NCI-H748 (cell line): Measurements from ENCODE around the gene MNAT1.
"Not testable (repeated sequence)": the region's sequence is repeated elsewhere in the genome, so short reads cannot be mapped to it uniquely, and the experiment has no call there.

ENCODE experiments used
- DNase-seq: peaks from one replicate; lab custom pipeline; 2025; ENCODE audit not compliant: unreplicated experiment; lab: John Stamatoyannopoulos, UW

Gene MNAT1

DNA sequence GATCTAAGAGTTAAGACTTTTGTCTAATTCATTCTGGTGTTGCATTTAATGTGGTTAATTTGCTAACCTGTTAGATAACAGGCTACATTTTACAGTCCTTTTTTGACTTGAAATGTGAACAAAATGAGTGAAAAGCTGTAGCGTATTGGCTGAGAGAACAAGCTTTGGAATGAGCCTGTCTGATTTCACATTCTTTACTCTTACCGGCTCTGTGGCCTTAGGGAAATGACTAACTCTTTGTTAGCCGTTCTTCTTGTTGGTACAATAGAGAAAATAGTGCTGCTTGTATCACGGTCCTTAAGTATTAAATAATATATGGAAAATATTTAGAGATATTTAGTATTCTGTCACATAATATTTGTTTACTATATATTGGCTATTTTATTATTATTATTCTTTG, 1.9 kb downstream of the MNAT1 start:
- peak; percentile 31 for DNase-seq

- no peak for DNase-seq
These were observed 4.4 kb downstream of the MNAT1 start for GRCh38 chr14:60738843-60739508.

GRCh38 chr14:60744566-60744965, 10.0 kb downstream of the MNAT1 start:
- no peak for DNase-seq

- no peak for DNase-seq
These were observed 18.9 kb downstream of the MNAT1 start for GRCh38 chr14:60753264-60754119.

- no peak for DNase-seq
These were observed 22.3 kb downstream of the MNAT1 start for GRCh38 chr14:60756847-60757246.

- peak; percentile 28 for DNase-seq
These were observed 23.0 kb downstream of the MNAT1 start for GRCh38 chr14:60757567-60758002.

- DNase-seq: peak; percentile 61
These were observed 24.3 kb downstream of the MNAT1 start for GRCh38 chr14:60758885-60759284.

GRCh38 chr14:60760209-60760608, 25.6 kb downstream of the MNAT1 start:
- DNase-seq: peak; percentile 72

DNA sequence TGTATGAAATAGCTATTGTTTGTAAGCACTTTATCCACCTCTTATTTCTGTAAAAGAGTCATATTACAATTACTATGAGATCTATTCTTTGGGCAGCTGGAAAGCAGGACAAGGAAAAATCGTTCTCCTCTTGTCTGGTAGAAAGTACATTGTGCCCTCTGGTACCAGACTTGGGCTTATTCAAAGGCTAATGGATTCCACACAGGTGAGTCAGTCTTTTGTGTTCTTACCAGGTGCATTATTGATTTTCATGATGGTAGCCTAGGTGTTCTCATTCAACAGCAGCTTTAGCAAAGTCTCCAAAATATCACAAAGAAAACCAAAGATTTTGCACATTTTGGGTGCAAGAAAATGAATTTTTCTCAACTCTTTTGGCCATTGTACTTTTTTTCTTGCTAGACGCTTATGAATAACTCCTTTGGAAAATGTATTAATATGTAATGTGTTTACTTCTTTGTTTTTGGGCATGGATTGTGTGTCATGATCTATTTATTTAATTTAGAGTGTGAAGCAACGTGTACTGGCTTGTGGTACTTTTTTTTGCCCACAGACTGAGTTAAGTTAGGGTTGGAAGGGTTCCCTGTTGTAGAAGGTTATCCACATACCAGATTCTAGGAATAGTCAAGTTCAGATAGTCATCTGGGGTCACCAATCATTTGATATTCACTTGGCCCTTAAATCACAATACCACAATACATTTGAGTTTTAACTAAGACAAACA, 26.2 kb downstream of the MNAT1 start:
- peak; percentile 94 for DNase-seq

DNA sequence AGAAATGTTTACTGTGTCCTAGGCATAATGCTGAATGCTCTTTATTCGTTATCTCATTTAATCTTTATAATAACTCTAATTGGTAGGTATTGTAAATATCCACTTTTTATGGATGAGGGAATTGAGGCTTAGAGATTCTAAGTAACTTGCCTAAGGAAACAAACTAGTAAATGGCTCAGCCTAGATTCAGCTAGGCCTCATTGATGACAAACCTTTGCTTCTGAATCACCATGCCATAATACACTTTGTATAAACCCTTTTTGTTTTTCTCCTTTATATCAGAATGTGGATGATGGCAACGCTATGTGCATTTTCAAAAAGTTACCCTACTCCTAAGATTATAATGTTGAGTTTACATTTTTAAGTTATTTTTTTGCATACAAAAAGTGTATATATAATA, 34.0 kb downstream of the MNAT1 start:
- DNase-seq: no peak

DNA sequence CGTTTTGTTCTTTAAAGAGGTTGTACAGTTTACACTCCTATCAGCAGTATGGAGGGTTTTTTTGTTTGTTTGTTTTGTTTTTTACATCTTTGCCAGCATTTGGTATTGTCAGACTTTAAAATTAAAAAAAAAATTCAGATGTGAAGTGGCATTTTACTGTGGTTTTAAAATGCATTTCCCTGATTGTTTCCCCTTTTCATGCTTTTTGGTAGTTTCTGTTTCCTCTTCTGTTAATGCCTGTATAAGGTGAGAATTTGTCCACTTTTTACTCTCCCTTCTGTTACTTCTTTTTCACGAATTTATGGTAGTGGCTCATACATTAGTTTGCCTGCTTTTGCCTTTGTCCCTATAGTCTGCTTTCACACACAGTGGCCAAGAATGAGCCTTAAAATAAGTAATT, 36.6 kb downstream of the MNAT1 start:
- DNase-seq: no peak

DNA sequence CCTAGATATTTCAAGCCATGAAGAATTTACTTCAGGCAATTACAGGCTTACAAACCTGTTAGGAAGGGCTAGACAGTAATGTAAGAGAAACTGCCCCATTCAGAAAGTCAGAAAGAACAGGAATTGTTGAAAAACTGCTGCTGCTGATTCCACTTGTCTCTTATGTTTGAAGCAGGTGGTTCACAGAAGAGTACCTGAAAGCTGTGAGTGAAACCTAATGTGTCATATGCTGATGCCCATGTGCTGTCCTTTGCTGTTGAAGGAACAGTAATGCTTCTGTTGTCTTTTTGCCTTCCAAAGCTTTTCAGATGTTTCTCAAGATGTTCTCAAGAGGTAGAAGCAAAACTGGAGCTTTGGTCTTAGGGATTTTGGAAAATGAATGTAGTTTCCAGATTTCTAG, 39.0 kb downstream of the MNAT1 start:
- DNase-seq: no peak

DNA sequence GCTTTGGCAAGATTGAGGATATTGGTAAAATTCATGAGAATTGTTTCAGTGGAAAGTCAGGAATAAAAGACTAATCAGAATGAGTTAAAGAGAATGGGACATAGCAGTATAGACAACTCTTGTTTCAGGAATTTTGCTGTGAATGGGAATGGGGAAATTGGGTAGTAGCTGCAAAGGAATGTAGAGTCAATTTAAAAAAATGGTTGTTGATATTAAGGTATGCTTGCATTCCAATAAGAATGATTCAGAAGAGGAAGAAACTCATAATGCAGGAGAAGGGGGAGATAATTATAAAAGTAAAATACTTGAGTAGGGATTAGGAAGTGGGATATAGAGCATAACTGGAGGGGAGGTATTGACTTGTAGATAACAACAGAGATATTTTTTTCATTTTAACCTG, 40.7 kb downstream of the MNAT1 start:
- no peak for DNase-seq

DNA sequence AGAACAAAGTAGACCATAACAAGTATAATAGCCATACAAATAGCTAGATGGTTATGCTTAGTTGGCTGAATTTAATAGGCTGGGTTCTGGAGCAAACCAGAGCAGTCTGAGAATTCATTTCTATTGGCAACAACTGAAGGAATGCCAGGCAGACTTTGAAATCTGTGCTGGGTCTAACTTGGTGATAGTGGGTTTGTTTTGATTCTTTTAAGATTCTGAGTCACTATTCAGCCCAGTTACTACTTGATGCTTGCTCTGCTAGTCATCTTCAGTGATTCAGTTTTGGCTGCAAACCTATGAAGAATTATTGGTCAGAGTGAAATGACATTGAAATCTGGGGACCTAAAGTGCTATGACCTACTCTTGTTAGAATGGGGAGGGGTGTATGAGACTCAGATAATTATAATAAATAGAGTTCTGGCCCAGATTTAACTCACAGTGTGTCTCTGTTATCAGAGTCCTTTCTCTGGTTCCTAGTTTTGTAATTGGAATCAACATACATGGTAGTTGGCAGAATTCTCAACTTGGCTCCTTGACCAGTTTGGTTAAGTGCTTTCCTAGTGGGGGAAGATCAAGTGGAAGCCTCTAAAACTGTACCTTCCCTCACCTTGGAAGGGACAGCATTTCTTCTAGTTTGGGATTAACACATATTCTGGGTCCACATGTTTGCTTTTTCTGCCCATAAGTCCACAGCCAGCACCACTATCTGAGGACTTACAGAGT, 43.5 kb downstream of the MNAT1 start:
- DNase-seq: no peak

DNA sequence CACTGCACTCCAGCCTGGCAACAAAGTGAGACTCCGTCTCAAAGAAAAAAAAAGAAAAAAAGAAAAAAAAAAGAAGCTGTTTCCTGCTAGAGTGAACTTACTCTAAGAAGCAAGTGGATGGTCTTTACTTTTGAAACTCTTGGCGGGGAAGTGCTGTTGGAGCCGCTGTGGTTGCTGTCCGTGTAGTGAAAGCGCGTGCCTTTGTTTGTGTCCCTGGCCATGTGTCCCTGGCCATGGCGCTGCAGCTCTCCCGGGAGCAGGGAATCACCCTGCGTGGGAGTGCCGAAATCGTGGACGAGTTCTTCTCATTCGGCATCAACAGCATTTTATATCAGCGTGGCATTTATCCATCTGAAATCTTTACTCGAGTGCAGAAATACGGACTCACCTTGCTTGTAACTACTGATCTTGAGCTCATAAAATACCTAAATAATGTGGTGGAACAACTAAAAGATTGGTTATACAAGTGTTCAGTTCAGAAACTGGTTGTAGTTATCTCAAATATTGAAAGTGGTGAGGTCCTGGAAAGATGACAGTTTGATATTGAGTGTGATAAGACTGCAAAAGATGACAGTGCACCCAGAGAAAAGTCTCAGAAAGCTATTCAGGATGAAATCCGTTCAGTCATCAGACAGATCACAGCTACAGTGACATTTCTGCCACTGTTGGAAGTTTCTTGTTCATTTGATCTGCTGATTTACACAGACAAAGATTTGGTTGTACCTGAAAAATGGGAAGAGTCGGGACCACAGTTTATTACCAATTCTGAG, 45.4 kb downstream of the MNAT1 start:
- not testable (repeated sequence) for DNase-seq

- not testable (repeated sequence) for DNase-seq
These were observed 46.0 kb downstream of the MNAT1 start for GRCh38 chr14:60780558-60780957.

DNA sequence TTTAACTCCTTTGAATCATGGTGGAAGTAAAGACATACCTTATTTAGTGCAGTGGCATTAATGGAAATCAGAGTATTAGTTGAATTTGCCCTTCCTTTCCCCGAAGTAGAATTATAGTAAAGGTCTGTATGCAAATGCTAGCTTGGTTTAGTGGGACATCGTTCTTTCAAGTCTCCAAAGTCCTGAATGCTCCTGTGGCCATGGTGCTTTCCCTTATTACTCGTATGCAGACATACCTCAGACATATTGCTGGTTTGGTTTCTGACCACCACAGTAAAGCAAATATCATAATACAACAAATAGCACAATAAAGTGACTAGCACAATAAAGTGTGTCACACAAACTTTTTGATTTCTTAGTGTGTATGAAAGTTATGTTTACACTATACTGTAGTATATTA, 52.3 kb downstream of the MNAT1 start:
- DNase-seq: no peak

DNA sequence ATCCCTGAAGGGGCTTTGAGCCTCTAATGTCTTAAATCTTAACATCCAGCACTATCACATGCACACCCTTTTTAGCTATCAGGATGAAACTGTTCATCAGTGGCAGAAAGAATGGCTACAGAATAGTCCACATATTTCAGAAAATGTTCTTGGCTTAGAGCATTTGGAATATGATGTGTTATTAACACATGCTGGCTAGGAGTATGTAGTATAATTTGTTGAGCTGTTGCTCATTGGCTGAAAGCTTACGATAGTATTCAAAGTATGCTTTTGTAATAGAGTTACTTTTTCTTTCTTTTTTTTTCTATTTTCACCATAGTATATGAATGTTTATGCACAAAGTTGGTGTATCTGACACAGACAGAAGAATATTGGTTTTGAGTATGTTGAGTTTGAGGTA, 55.1 kb downstream of the MNAT1 start:
- DNase-seq: no peak

DNA sequence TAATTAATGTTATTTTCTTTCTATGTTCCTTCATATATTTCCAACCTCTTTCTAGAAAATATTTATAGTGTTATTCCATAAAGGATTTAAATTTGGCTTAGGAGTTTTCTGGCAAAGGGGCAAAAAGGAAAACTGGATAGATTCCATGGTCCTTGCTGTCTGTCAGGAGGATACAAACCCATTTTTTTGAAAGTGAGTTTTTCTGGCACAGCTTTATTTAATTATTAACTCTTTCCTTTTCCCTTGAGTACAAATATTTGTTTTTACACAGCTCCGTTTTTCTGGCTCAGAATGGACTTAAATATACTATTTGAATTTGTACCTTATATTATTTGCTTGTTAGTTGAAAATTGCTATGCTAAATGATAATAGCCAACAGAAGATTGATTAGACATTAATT, 56.3 kb downstream of the MNAT1 start:
- DNase-seq: no peak

GRCh38 chr14:60796434-60796833, 61.9 kb downstream of the MNAT1 start:
- no peak for DNase-seq
